BLaER1 treated with 17β-estradiol and CSF1 and Interleukin-3, amounts not matched to agents 10 nM and 100 nM (cell line): Measurements from ENCODE around the gene ZNF234.
"Not testable (repeated sequence)": the region's sequence is repeated elsewhere in the genome, so short reads cannot be mapped to it uniquely, and the experiment has no call there.

Experiments used
- H3K27ac ChIP-seq, 11 experiments: shearing (Covaris generic); formaldehyde crosslinking; 2 replicates each; pipeline ENCODE4 v1.8.1; 2022
- H3K27me3 ChIP-seq, 11 experiments: shearing (Covaris generic); formaldehyde crosslinking; 2 replicates each; pipeline ENCODE4 v1.8.1; 2022
- H3K36me3 ChIP-seq, 11 experiments: shearing (Covaris generic); formaldehyde crosslinking; 2 replicates each; pipeline ENCODE4 v1.8.1; 2022
- H3K4me1 ChIP-seq, 10 experiments: shearing (Covaris generic); formaldehyde crosslinking; 2 replicates each; pipeline ENCODE4 v1.8.1; 2022
- H3K4me2 ChIP-seq, 11 experiments: shearing (Covaris generic); formaldehyde crosslinking; 2 replicates each; pipeline ENCODE4 v1.8.1; 2022
- H3K4me3 ChIP-seq, 10 experiments: shearing (Covaris generic); formaldehyde crosslinking; 2 replicates each; pipeline ENCODE4 v1.8.1; 2022
- H3K9ac ChIP-seq, 11 experiments: shearing (Covaris generic); formaldehyde crosslinking; 2 replicates each; pipeline ENCODE4 v1.8.1; 2022
- H3K9me3 ChIP-seq, 11 experiments: shearing (Covaris generic); formaldehyde crosslinking; replicated peaks in 1 of 11; 2 replicates each; pipeline ENCODE4 v1.8.1; 2022
- H4K20me1 ChIP-seq, 11 experiments: shearing (Covaris generic); formaldehyde crosslinking; 2 replicates each; pipeline ENCODE4 v1.8.1; 2022
- Cebpa-rat ChIP-seq, 11 experiments: shearing (Covaris generic); IDR thresholded peaks; 2 replicates each; pipeline ENCODE4 v1.8.1; 2022

Gene ZNF234

GRCh38 chr19:44202470-44202869 is 61.1 kb downstream of the ZNF234 start:
- Histone ChIP-seq H4K20me1 (no peaks in the 10 kb centered on the region), H3K9ac (no peak overlapping the region), H3K27me3 (no peaks in the 10 kb centered on the region), H3K4me3 (no peak overlapping the region), H3K4me2 (no peak overlapping the region), H3K9me3 (peaks cover 16 to 28% (median 20%) of the 10 kb centered on the region in 11 experiments; a peak in 21 of 22 replicates), H3K4me1 (no peaks in the 10 kb centered on the region), H3K27ac (no peak overlapping the region), H3K36me3 (peaks cover 0 to 9% (median 0%) of the 10 kb centered on the region in 11 experiments; a peak in 6 of 22 replicates)
- no peak for TF ChIP-seq Cebpa-rat (IDR thresholded peaks at IDR 0.05)

GRCh38 chr19:44202974-44203373 is 61.6 kb downstream of the ZNF234 start:
- H3K4me1 ChIP-seq = peaks cover 0 to 2% (median under 1%) of the 10 kb centered on the region in 10 experiments; a peak in 8 of 20 replicates
- no peak overlapping the region for H3K4me2 ChIP-seq
- TF ChIP-seq Cebpa-rat (IDR thresholded peaks at IDR 0.05) = no peak
- no peaks in the 10 kb centered on the region for H3K27me3 ChIP-seq
- H3K4me3 ChIP-seq = no peak overlapping the region
- H4K20me1 ChIP-seq = no peaks in the 10 kb centered on the region
- no peak overlapping the region for H3K9ac ChIP-seq
- H3K9me3 ChIP-seq = peaks cover 16 to 28% (median 20%) of the 10 kb centered on the region in 11 experiments; a peak in 21 of 22 replicates
- peaks cover 0 to 9% (median 0%) of the 10 kb centered on the region in 11 experiments; a peak in 6 of 22 replicates for H3K36me3 ChIP-seq
- no peak overlapping the region for H3K27ac ChIP-seq

- Histone ChIP-seq H3K9me3 (peaks cover 16 to 28% (median 20%) of the 10 kb centered on the region in 11 experiments; a peak in 21 of 22 replicates), H3K4me1 (peaks cover 2 to 11% (median 10%) of the 10 kb centered on the region in 10 experiments; a peak in 18 of 20 replicates)
- H3K4me3 ChIP-seq, H3K9ac ChIP-seq, H4K20me1 ChIP-seq, H3K4me2 ChIP-seq, H3K27ac ChIP-seq, H3K27me3 ChIP-seq, H3K36me3 ChIP-seq: not testable (repeated sequence)
Measured at GRCh38 chr19:44203877-44204276, 62.5 kb downstream of the ZNF234 start.

GRCh38 chr19:44204772-44205171 is 63.4 kb downstream of the ZNF234 start:
- H3K4me1 ChIP-seq = peaks cover 4 to 13% (median 12%) of the 10 kb centered on the region in 10 experiments; a peak in 18 of 20 replicates
- H3K36me3 ChIP-seq = 0 out of 22 replicates have a peak, but pooled peaks cover 0 to under 1% (median 0%) of the 10 kb centered on the region in 11 experiments
- peaks cover 16 to 28% (median 20%) of the 10 kb centered on the region in 11 experiments; a peak in 21 of 22 replicates for H3K9me3 ChIP-seq
- H3K27me3 ChIP-seq = no peaks in the 10 kb centered on the region
- no peak overlapping the region for H3K27ac ChIP-seq
- no peak overlapping the region for H3K9ac ChIP-seq
- no peak for TF ChIP-seq Cebpa-rat (IDR thresholded peaks at IDR 0.05)
- no peak overlapping the region for H3K4me3 ChIP-seq
- no peak overlapping the region for H3K4me2 ChIP-seq
- no peaks in the 10 kb centered on the region for H4K20me1 ChIP-seq

GRCh38 chr19:44207126-44207803 is 65.9 kb downstream of the ZNF234 start:
- H3K36me3 ChIP-seq = no peaks in the 10 kb centered on the region
- no peaks in the 10 kb centered on the region for H3K27me3 ChIP-seq
- peak overlapping the region; percentile 59 to 94 (median 78) for H3K4me2 ChIP-seq
- peak overlapping the region; percentile 84 to 95 (median 92) for H3K27ac ChIP-seq
- peak overlapping the region; percentile 84 to 95 (median 92) for H3K9ac ChIP-seq
- peak overlapping the region; percentile 73 to 88 (median 78) for H3K4me3 ChIP-seq
- H3K9me3 ChIP-seq = peaks cover 16 to 28% (median 20%) of the 10 kb centered on the region in 11 experiments; a peak in 21 of 22 replicates
- TF ChIP-seq Cebpa-rat (IDR thresholded peaks at IDR 0.05) = no peak
- no peaks in the 10 kb centered on the region for H4K20me1 ChIP-seq
- peaks cover 4 to 16% (median 12%) of the 10 kb centered on the region in 10 experiments; a peak in 19 of 20 replicates for H3K4me1 ChIP-seq
